HG02678 (cell line): ENCODE measurements around the gene PYY.
"Not testable (repeated sequence)": the region's sequence is repeated elsewhere in the genome, so short reads cannot be mapped to it uniquely, and the experiment has no call there.

Experiments
- ATAC-seq: cut with Tn5 transposase; IDR thresholded peaks from one replicate; pipeline ENCODE4 v1.9.1; 2021; ENCODE audit warnings: mild to moderate bottlenecking, moderate library complexity; ENCODE audit not compliant: unreplicated experiment

PYY gene

DNA sequence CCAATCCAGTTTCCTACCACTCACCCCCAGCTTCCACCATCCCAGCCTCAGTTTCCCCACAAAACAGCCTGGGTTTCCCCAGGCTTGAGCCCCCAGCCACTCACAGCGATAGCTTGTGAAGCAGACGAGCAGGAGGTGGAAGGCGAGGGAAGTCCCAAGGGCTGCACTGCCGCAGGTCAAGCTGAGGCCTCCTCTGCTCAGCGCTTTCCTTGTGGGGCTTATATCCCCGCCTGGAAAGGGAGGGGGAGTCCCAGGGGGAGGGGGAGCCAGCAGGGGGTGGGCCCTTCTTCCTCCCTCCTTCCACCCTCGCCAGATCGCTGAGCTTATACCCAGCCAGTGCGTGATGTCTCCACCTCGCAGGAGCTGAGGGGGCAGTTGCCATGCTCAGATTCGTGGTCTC lies at the start of gene PYY:
TSS of gene PYY (minus strand) at position 195 of the 400 bp plus-strand sequence. CDS start 457 bp downstream, outside the sequence.
- no peak for ATAC-seq

- ATAC-seq: no peak
Observed at GRCh38 chr17:44002141-44002848, 48.6 kb upstream of the PYY start.

- ATAC-seq: no peak
Observed at GRCh38 chr17:44001461-44001920, 47.8 kb upstream of the PYY start.

GRCh38 chr17:44000871-44001460 lies 47.2 kb upstream of the PYY start:
- no peak for ATAC-seq

DNA sequence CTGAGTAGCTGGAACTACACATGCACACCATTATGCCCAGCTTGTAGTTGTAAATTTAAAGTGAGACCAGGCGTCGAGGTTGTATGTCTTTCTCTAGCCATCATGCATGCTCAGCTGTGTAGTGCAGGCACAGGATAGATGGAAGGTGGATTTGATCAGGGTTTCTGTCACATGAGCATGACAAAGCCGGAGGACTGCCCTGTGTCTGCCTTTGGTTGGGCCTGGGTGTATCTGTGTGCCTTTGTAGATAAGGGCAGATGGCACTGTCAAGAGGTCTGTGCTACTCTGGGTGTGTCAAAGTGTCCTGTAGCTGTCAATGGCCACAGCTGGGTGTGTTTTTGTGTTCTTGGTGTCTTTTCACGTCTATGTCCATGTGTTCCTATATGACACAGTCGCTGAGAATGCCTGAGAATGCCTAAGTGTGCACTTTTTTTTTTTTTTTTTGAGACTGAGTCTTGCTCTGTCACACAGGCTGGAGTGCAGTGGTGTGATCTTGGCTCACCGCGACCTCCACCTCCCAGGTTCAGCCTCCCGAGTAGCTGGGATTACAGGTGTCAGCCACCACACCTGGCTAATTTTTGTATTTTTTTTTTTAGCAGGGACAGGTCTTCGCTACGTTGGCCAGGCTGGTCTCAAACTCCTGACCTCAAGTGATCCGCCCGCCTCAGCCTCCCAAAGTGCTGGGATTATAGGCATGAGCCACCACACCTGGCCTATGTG lies 46.6 kb upstream of the PYY start:
- ATAC-seq: no peak

DNA sequence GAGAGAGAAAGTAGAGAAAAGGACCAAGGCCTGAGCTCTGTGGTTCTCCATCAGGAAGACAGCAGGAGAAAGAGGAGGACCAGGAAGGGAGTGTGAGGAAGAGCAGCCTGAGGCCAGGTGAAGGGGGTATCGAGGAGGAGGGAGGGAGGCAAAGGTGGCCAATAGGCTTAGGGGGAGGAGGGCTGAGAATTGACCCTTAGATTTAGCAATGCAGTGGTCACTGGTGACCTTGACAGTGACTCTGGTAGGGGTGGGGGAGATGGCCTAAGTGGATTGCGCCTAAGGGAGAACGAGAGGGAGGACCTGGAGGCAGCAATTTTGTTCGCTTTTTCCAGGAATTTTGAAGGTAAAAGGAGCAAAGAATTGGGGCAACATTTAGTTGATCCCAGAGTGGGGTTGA lies 45.3 kb upstream of the PYY start:
- ATAC-seq: no peak

- ATAC-seq: no peak
Observed at GRCh38 chr17:43998552-43998951, 44.8 kb upstream of the PYY start.

- not testable (repeated sequence) for ATAC-seq
Observed at GRCh38 chr17:43997180-43997579, 43.4 kb upstream of the PYY start.

- ATAC-seq: no peak
Observed at GRCh38 chr17:43995150-43995471, 41.4 kb upstream of the PYY start.

DNA sequence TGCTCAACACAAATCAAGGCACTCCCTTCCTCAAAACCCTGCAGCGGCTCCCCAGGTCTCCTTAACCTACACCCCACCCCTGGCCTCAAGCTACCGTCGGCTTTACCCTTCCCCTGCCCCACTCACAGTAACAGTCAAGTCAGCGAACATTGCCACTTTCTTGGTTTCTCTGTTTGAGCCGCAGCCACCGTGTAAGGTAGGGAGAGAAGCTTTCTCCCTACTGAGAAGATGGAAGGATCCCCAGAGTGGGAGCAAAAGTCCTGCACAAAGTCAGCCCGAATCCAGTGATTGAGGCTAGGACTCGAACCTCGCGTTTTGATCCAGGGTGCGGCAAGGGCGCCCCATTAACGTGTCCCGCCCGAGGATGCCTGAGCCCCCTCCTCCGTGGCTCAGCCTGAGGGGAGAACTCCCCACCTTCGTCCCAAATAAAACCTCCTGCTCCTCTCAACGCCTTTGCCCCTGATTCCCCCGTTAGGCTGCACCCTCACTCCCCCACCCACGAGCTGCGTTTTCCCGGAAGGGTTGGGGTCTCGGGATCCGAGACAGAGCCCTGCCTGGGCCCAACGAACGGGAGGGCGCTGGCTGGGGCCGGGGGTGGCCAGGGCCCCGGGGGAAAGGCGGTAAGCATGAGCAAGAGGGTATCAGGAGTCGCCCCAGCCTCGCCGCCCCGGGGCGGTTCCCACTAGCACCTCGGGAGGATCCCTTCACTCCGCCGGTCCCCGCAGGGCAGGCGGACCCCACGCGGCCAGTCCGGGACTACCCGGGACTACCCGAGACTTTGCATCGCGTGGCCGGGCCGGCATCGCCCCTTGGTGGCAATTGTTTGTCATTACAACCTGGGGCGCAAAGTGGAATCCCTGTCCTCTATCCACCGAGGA lies 40.8 kb upstream of the PYY start:
- no peak for ATAC-seq

GRCh38 chr17:43992641-43993040 lies 38.9 kb upstream of the PYY start:
- no peak for ATAC-seq

DNA sequence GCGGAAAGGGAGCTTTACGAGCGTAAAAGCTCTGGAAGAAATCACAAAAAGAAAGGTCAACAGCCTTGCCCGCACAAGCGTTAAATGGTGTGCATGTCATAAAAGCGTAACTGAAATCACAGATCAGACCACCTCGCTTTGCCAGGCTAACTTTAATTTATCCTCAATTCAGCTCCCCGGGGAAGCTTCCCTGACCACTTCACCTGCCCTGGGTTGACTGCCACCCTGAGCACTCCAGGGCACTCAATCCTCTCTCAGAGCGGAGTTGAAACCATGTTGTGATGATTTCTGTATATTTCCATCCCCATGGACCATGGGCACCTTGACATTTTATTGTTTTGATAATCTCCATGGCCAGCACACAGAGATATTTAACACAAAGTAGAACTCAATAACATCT lies 34.6 kb upstream of the PYY start:
- ATAC-seq: no peak

- no peak for ATAC-seq
Observed at GRCh38 chr17:43987131-43988021, 33.6 kb upstream of the PYY start.

- ATAC-seq: no peak
Observed at GRCh38 chr17:43986225-43986981, 32.7 kb upstream of the PYY start.

DNA sequence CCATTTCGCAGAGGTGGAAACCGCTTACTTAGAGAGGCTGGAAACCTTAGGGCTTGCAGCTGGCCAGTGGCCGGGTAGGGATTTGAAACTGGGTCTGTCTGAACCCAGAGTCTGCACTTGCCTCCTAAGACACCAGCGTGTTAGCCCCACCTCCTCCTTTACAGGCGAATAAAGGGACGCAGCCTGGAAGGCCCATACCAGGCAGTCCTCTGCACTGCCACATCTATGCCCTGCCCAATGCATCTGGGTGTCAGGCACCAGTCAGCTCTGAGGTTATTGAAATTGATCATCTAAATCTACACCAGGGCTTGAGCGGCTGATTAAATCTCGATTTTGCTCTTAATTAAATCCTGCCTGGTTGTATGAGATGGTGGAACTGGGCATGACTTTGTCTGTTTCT lies 30.8 kb upstream of the PYY start:
- ATAC-seq: no peak

DNA sequence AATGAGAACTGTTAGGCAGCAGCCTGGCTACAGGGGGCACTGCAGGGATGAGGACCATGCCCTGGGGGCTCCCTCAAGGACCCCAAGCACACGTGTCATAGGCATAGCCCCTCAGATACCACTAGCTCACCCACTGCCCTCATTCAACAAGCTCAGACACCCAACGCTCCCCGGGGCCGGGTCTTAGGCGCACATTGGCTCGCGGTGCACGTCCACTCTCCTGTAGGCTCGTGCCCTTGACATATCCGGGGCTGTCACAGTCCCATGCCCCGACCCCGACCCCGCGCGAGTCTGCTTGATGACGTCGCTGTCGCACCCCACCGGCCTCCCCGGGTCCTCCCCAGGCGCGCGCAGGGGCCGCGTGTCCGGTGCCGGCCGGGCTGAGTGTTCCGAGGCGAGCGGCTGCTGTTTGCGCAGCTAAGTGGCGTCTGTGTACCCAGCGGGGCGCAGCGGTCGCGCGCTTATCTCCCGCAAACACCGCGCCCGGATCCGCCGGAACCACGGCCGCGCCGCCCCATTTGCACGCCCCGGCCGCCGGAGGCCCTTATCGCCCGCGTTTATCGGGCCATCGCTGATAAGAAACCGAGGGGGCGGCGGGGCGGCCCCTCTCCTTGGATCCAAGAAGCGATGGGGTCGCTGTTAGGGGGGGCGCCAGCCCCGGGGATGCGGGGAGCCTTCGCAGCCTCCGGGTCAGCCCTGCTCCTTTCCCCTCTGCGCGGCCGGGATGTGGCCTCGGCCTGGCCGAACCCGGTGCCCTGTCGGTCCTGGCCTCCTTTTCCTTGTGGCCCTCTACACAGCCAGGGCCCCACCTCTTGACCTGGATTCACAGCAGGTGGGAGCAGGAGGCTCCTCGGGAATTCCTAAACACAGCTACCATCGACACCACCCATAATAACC lies 30.0 kb upstream of the PYY start:
- no peak for ATAC-seq

DNA sequence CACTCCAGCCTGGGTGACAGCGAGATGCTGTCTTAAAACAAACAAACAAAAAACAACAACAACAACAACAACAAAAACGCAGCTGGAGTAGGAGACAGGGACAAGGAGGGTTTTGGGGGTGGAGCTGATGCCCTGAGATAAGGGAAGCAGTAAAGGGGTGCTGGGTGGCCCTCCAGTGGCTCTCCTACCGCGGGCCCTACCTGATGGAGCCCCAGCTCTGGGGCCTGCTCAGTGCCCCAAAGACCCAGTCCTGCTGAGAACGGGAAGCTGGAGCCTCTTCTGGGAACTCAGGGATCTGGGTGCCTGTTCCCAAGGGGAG lies 29.4 kb upstream of the PYY start:
- no peak for ATAC-seq

DNA sequence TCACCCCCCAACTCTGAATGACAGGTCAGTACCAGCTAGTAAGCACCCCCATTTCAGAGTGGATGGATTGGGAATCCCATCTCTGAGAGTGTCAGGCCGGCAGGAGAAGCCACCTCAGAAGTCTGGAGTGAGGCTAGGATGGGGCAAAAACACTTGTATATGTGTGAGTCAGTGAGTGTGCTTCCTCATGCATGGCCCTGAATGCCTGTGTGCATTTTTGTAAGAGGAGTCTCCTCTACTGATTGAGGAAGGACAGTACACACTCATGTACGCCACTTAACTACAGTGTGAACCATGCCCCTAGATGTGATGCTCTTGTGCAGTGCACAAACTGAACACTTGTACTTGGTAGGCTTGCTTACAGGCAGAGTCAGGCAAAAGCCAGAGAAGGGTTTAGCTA lies 28.4 kb upstream of the PYY start:
- ATAC-seq: no peak

DNA sequence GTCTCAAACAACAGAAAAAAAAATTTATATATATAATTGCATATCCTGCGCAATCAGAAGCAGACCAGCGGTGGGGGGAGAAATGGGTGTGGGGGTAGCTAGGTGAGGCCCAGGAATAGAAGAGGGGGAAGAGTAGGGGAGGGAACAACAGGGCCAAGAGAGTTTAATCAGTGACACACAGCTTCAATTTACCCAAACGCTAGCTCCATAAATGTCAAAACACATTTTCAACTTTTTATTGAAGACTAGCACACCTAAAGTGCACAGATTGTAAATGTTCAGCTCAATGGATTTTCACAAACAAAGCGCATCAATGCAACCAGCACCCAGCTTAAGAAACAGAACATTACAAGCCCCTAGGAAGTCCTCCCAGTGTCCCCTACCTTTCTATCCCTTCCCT lies 25.9 kb upstream of the PYY start:
- no peak for ATAC-seq
